IMR-90 (cell line): ENCODE measurements around the gene CRYBA4. TPM values are rescaled to one million over a fixed set of nuclear protein-coding genes. Genes with fewer than 3 reads are reported as not detected.

Source experiments
- ATAC-seq: fragments of 200-7000 bp; cut with Tn5 transposase; 2 replicates; pipeline ENCODE4 v1.9.1; 2020; ENCODE audit warnings: low read depth, mild to moderate bottlenecking, moderate library complexity
- BruUV-seq: library from RNA; stranded (reverse); fragments of 400-500 nt; replicated peaks from 2 replicates; lab custom pipeline; 2021; lab: Mats Ljungman, UMichigan
- CTCF ChIA-PET: fragments of 300-600 bp; formaldehyde crosslinking; extraction: SDS; loops from one replicate; lab custom pipeline; 2021; ENCODE audit warnings: antibody characterized with exemption; lab: Yijun Ruan, JAX
- POLR2A ChIA-PET: fragments of 300-600 bp; sonication (Branson Sonifier 250); formaldehyde crosslinking; loops from one replicate; lab custom pipeline; 2022; ENCODE audit warnings: antibody characterized with exemption; ENCODE audit not compliant: unreplicated experiment; lab: Charles Lee
- DNase-seq: peaks from one replicate; pipeline ENCODE4 v3.0.0; 2013
- H2AFZ ChIP-seq: replicated peaks from 2 replicates; pipeline ENCODE3; 2013; ENCODE audit warnings: low read length, mild to moderate bottlenecking; ENCODE audit not compliant: poor library complexity
- H2AK5ac ChIP-seq: 2 replicates; pipeline ENCODE4 v1.6.1; 2013; ENCODE audit warnings: low read depth, low read length, inconsistent platforms
- H2AK9ac ChIP-seq: replicated peaks from 2 replicates; pipeline ENCODE3; 2013; ENCODE audit warnings: mild to moderate bottlenecking, low read depth, low read length, moderate library complexity; ENCODE audit not compliant: poor library complexity
- H2BK120ac ChIP-seq: 2 replicates; pipeline ENCODE4 v1.6.1; 2013; ENCODE audit warnings: low read depth, low read length, inconsistent platforms
- H2BK15ac ChIP-seq: 3 replicates; pipeline ENCODE4 v1.6.1; 2013; ENCODE audit warnings: low read depth, low read length, inconsistent platforms
- H2BK20ac ChIP-seq: 2 replicates; pipeline ENCODE4 v1.6.1; 2013; ENCODE audit warnings: low read depth, mild to moderate bottlenecking, inconsistent platforms, low read length, moderate library complexity
- H2BK5ac ChIP-seq: 2 replicates; pipeline ENCODE4 v1.6.1; 2013; ENCODE audit warnings: mild to moderate bottlenecking, low read depth, low read length, inconsistent platforms; ENCODE audit not compliant: poor library complexity, severe bottlenecking
- H3K14ac ChIP-seq: replicated peaks from 2 replicates; pipeline ENCODE4 v1.6.1; 2013; ENCODE audit warnings: low read depth, low read length, inconsistent platforms
- H3K18ac ChIP-seq: 2 replicates; pipeline ENCODE4 v1.6.1; 2013; ENCODE audit warnings: low read depth, low read length, control low read depth
- H3K23ac ChIP-seq: 2 replicates; pipeline ENCODE4 v1.6.1; 2013; ENCODE audit warnings: low read depth, low read length, inconsistent platforms
- H3K27ac ChIP-seq: 2 replicates; pipeline ENCODE4 v1.5.1; 2013; ENCODE audit warnings: mild to moderate bottlenecking, control low read depth, low read length; ENCODE audit not compliant: insufficient read depth
- H3K27me3 ChIP-seq: 2 replicates; pipeline ENCODE4 v1.6.1; 2013; ENCODE audit warnings: low read length; ENCODE audit not compliant: control insufficient read depth, insufficient read depth
- H3K36me3 ChIP-seq: 2 replicates; pipeline ENCODE4 v1.6.1; 2013; ENCODE audit warnings: low read length, mixed read lengths; ENCODE audit not compliant: control insufficient read depth, insufficient read depth
- H3K4ac ChIP-seq: 2 replicates; pipeline ENCODE4 v1.6.1; 2013; ENCODE audit warnings: low read depth, low read length, inconsistent platforms
- H3K4me1 ChIP-seq: 2 replicates; pipeline ENCODE4 v1.6.1; 2013; ENCODE audit warnings: low read length, mixed read lengths; ENCODE audit not compliant: control insufficient read depth, insufficient read depth
- H3K4me2 ChIP-seq: 2 replicates; pipeline ENCODE4 v1.6.1; 2013; ENCODE audit warnings: low read depth, mild to moderate bottlenecking, control low read depth, low read length, moderate library complexity
- H3K4me3 ChIP-seq: 2 replicates; pipeline ENCODE4 v1.5.1; 2013; ENCODE audit warnings: low read depth, mild to moderate bottlenecking, control low read depth, low read length, moderate library complexity; ENCODE audit not compliant: insufficient read depth
- H3K56ac ChIP-seq: 2 replicates; pipeline ENCODE4 v1.6.1; 2013; ENCODE audit warnings: low read length, inconsistent platforms; ENCODE audit not compliant: insufficient read depth; ENCODE audit errors: extremely low read depth
- H3K79me1 ChIP-seq, 2 experiments: 2 replicates each; pipeline ENCODE4 v1.6.1; 2013; ENCODE audit warnings: low read length in 2 of 2, inconsistent platforms in 1 of 2, low read depth in 1 of 2
- H3K9ac ChIP-seq: 2 replicates; pipeline ENCODE4 v1.6.1; 2013; ENCODE audit warnings: low read depth, low read length, control low read depth
- H3K9me1 ChIP-seq: 2 replicates; pipeline ENCODE4 v1.6.1; 2013; ENCODE audit warnings: low read length, inconsistent platforms; ENCODE audit not compliant: insufficient read depth
- H3K9me3 ChIP-seq: 2 replicates; pipeline ENCODE4 v1.6.1; 2013; ENCODE audit warnings: low read length; ENCODE audit not compliant: control insufficient read depth, insufficient read depth
- H4K20me1 ChIP-seq: 2 replicates; pipeline ENCODE4 v1.6.1; 2013; ENCODE audit warnings: low read length, inconsistent platforms; ENCODE audit not compliant: insufficient read depth
- H4K5ac ChIP-seq: 2 replicates; pipeline ENCODE4 v1.6.1; 2013; ENCODE audit warnings: mild to moderate bottlenecking, low read depth, low read length, control low read depth
- H4K8ac ChIP-seq, 2 experiments: 2 replicates each; pipeline ENCODE4 v1.6.1; 2013; ENCODE audit warnings: low read depth in 2 of 2, low read length in 2 of 2, control low read depth in 1 of 2, inconsistent platforms in 1 of 2
- H4K91ac ChIP-seq: 2 replicates; pipeline ENCODE4 v1.6.1; 2013; ENCODE audit warnings: low read depth, low read length, inconsistent platforms; ENCODE audit not compliant: insufficient read depth
- BHLHE40 ChIP-seq: fragments of 150-350 bp; IDR thresholded peaks from 2 replicates; pipeline ENCODE4 v1.6.1; 2016; ENCODE audit warnings: mild to moderate bottlenecking, low read depth, low read length
- CEBPB ChIP-seq: IDR thresholded peaks from 2 replicates; pipeline ENCODE4 v1.6.1; 2012; ENCODE audit warnings: low read depth, low read length, improper control_type of control experiment
- CHD1 ChIP-seq: IDR thresholded peaks from 2 replicates; pipeline ENCODE4 v1.6.1; 2012; ENCODE audit warnings: low read depth, low read length, improper control_type of control experiment
- CTCF ChIP-seq: conservative IDR thresholded peaks from 2 replicates; pipeline ENCODE4 v1.5.1; 2012; ENCODE audit warnings: mild to moderate bottlenecking, low read depth, low read length, improper control_type of control experiment
- ELK1 ChIP-seq: fragments of 150-350 bp; IDR thresholded peaks from 2 replicates; pipeline ENCODE4 v1.6.1; 2016; ENCODE audit warnings: low read depth, mild to moderate bottlenecking, low read length, moderate library complexity, borderline replicate concordance
- FOS ChIP-seq: fragments of 150-350 bp; IDR thresholded peaks from 2 replicates; pipeline ENCODE4 v1.6.1; 2016; ENCODE audit warnings: low read depth, low read length
- MAFK ChIP-seq: IDR thresholded peaks from 2 replicates; pipeline ENCODE4 v1.6.1; 2012; ENCODE audit warnings: low read depth, low read length, improper control_type of control experiment
- MAZ ChIP-seq: IDR thresholded peaks from 2 replicates; pipeline ENCODE4 v1.6.1; 2012; ENCODE audit warnings: low read depth, mild to moderate bottlenecking, low read length, improper control_type of control experiment, moderate library complexity, borderline replicate concordance
- MXI1 ChIP-seq: IDR thresholded peaks from 2 replicates; pipeline ENCODE4 v1.6.1; 2012; ENCODE audit warnings: low read depth, mild to moderate bottlenecking, low read length, moderate library complexity, borderline replicate concordance
- NFE2L2 ChIP-seq: fragments of 150-350 bp; IDR thresholded peaks from 2 replicates; pipeline ENCODE4 v1.6.1; 2016; ENCODE audit warnings: low read depth, mild to moderate bottlenecking, low read length
- POLR2A ChIP-seq: IDR thresholded peaks from 2 replicates; pipeline ENCODE4 v1.6.1; 2012; ENCODE audit warnings: mild to moderate bottlenecking, low read depth, low read length
- RAD21 ChIP-seq: IDR thresholded peaks from 2 replicates; pipeline ENCODE4 v1.6.1; 2012; ENCODE audit warnings: low read length, improper control_type of control experiment
- RCOR1 ChIP-seq: IDR thresholded peaks from 2 replicates; pipeline ENCODE4 v1.6.1; 2012; ENCODE audit warnings: mild to moderate bottlenecking, low read length, improper control_type of control experiment; ENCODE audit not compliant: insufficient replicate concordance
- RFX5 ChIP-seq: IDR thresholded peaks from 2 replicates; pipeline ENCODE4 v1.8.0; 2012; ENCODE audit warnings: low read depth, mild to moderate bottlenecking, low read length, moderate library complexity
- SMC3 ChIP-seq: fragments of 150-350 bp; IDR thresholded peaks from 2 replicates; pipeline ENCODE4 v1.6.1; 2016; ENCODE audit warnings: low read depth, mild to moderate bottlenecking, antibody characterized with exemption, low read length, moderate library complexity
- USF2 ChIP-seq: fragments of 150-350 bp; IDR thresholded peaks from 2 replicates; pipeline ENCODE4 v1.6.1; 2017; ENCODE audit warnings: mild to moderate bottlenecking, antibody characterized with exemption, low read length, low read depth
- WGBS, 2 experiments: methylation state at CpG; one replicate each; pipeline versions ENCODE4 v1.1.5 to v1.1.7; 2013; ENCODE audit warnings: missing lambda C conversion rate in 2 of 2; ENCODE audit not compliant: insufficient read length in 1 of 2; ENCODE audit errors: extremely low coverage in 2 of 2; 5-methylcytosine and 5-hydroxymethylcytosine counted together
- dilution Hi-C: fragments of 300-500 bp; cut with HindIII; formaldehyde crosslinking; loops from one replicate; pipeline ENCODE4 v1.14.3; 2018; ENCODE audit warnings: low sequenced_read_pairs; ENCODE audit not compliant: unreplicated experiment
- in situ Hi-C: fragments of 300-500 bp; cut with MboI; formaldehyde crosslinking; loops from 3 replicates; pipeline ENCODE4 v1.14.3; 2019; ENCODE audit warnings: low sequenced_read_pairs, inconsistent platforms, mixed read lengths
- intact Hi-C: fragments of 100-400 bp; cut with micrococcal nuclease; formaldehyde crosslinking; loops from 2 replicates; pipeline ENCODE4 v1.10.0; 2022
- polyA plus RNA-seq, 3 experiments: library from polyadenylated mRNA; depleted of rRNA; stranded (reverse); fragments of >200 nt; gene quantifications; 2 replicates each; pipeline ENCODE4 v1.2.3, GENCODE V29; 2012; ENCODE audit warnings: low replicate concordance in 1 of 3
- total RNA-seq: library from RNA; depleted of rRNA; stranded (reverse); fragments of >200 nt; gene quantifications from 2 replicates; pipeline ENCODE4 v1.2.3, GENCODE V29; 2012

Gene CRYBA4
- total and polyA plus RNA-seq, 2 of the 4 experiments (the other 2 are of a cell fraction) = not detected

- Histone ChIP-seq H2BK15ac (no peak overlapping the region), H4K5ac (no peak overlapping the region), H2BK5ac (no peak overlapping the region), H3K9ac (no peak overlapping the region), H4K91ac (no peak overlapping the region), H2BK20ac (no peak overlapping the region), H4K8ac (no peak overlapping the region), H2AFZ (no peak overlapping the region), H3K27ac (no peak overlapping the region), H3K4me3 (no peak overlapping the region), H3K56ac (no peak overlapping the region), H3K9me1 (peaks cover 13% of the 10 kb centered on the region), H3K23ac (no peak overlapping the region), H3K14ac (no peak overlapping the region), H3K4me2 (no peak overlapping the region), H2AK9ac (no peak overlapping the region), H3K4me1 (peaks cover 13% of the 10 kb centered on the region), H3K9me3 (no peaks in the 10 kb centered on the region), H3K27me3 (no peaks in the 10 kb centered on the region; the same call in 1 of the 2 replicates), H4K20me1 (peaks cover 32% of the 10 kb centered on the region; the same call in 1 of the 2 replicates), H2BK120ac (no peak overlapping the region), H2AK5ac (no peak overlapping the region), H3K36me3 (no peaks in the 10 kb centered on the region), H3K79me1 (peaks cover 28 to 55% of the 10 kb centered on the region in 2 experiments), H3K4ac (no peak overlapping the region), H3K18ac (no peak overlapping the region)
- POLR2A ChIA-PET = no interaction called here
- intact Hi-C loops (loop anchor here (5.0 kb wide), 1 partner anchor 76 kb away; the partner anchor contains the start of gene TFIP11), in situ Hi-C loops (no loop called here), dilution Hi-C loops (no loop called here)
- CTCF ChIA-PET = no interaction called here
- no TSS peak for BruUV-seq
- WGBS, 2 experiments = no CpG with 5 or more reads among the region's 4 CpGs
- DNase-seq (no peak), ATAC-seq (no peak)
- no peak for TF ChIP-seq CEBPB
- no peak for TF ChIP-seq RCOR1
- TF ChIP-seq MXI1 = no peak
- TF ChIP-seq MAFK = no peak
- TF ChIP-seq USF2 = no peak
- no peak for TF ChIP-seq FOS
- TF ChIP-seq POLR2A = no peak
- no peak for TF ChIP-seq RAD21
- no peak for TF ChIP-seq SMC3
- TF ChIP-seq RFX5 = no peak
- TF ChIP-seq BHLHE40 = no peak
- TF ChIP-seq MAZ = no peak
- no peak for TF ChIP-seq ELK1
- TF ChIP-seq NFE2L2 = no peak
- TF ChIP-seq CHD1 = no peak
- no peak for TF ChIP-seq CTCF
Measured at GRCh38 chr22:26587991-26588613, 33.7 kb upstream of the CRYBA4 start.
